GM18907 (cell line): Measurements from ENCODE around the gene MICAL1.
A peak's percentile ranks its signal among the peaks of the same experiment; 100 is the strongest.

Experiments used
- ATAC-seq: cut with Tn5 transposase; IDR thresholded peaks from one replicate; pipeline ENCODE4 v1.9.1; 2021; ENCODE audit warnings: mild to moderate bottlenecking, moderate library complexity; ENCODE audit not compliant: unreplicated experiment

MICAL1 gene, protein sequence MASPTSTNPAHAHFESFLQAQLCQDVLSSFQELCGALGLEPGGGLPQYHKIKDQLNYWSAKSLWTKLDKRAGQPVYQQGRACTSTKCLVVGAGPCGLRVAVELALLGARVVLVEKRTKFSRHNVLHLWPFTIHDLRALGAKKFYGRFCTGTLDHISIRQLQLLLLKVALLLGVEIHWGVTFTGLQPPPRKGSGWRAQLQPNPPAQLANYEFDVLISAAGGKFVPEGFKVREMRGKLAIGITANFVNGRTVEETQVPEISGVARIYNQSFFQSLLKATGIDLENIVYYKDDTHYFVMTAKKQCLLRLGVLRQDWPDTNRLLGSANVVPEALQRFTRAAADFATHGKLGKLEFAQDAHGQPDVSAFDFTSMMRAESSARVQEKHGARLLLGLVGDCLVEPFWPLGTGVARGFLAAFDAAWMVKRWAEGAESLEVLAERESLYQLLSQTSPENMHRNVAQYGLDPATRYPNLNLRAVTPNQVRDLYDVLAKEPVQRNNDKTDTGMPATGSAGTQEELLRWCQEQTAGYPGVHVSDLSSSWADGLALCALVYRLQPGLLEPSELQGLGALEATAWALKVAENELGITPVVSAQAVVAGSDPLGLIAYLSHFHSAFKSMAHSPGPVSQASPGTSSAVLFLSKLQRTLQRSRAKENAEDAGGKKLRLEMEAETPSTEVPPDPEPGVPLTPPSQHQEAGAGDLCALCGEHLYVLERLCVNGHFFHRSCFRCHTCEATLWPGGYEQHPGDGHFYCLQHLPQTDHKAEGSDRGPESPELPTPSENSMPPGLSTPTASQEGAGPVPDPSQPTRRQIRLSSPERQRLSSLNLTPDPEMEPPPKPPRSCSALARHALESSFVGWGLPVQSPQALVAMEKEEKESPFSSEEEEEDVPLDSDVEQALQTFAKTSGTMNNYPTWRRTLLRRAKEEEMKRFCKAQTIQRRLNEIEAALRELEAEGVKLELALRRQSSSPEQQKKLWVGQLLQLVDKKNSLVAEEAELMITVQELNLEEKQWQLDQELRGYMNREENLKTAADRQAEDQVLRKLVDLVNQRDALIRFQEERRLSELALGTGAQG

GRCh38 chr6:109455437-109456110 is at the start of gene MICAL1:
MICAL1 (minus strand) TSS chr6:109455772; CDS start chr6:109454196, 1,576 bp downstream.
- ATAC-seq = peak; percentile 64

DNA sequence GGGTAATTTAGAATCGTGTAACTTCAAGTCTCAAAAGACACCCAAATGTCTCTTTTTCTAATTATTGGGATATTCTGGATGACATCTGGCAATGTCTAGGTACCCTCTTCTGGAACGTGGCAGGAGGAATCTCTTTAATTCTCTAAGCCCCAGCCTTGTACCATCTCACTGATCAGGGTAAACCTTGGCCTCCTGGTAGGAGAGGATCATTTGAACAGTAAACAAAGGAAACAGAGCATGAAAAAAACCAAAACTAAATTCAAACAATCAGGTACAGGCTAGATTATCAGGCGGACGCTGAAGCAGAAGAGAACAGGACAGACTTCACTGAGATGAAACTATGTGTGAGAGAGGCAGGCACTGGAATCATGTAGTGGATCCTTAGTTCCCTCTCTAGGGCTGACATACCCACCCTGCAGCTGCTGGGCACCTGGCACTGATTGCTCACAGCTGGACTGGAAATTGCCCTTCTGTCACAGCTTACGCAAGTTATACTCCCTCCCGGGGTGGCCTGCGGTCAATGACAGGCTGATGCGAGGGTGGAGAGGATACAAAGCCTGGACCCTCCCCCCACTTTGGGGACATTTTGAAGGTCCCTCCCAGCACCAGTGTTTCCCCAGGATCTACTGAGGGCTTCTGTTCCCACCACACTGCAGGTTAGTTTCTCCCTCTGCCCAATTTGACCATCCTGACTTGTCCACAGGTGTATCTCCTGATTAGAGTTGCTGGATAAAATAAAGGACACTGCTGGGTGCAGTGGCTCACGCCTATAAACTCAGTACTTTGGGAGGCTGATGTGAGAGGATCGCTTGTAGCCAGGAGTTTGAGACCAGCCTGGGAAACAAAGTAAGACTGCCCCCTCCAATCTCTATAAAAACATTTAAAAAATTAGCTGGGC is 48.0 kb upstream of the MICAL1 start:
- ATAC-seq = no peak

GRCh38 chr6:109498936-109499335 is 43.4 kb upstream of the MICAL1 start:
- ATAC-seq = no peak

DNA sequence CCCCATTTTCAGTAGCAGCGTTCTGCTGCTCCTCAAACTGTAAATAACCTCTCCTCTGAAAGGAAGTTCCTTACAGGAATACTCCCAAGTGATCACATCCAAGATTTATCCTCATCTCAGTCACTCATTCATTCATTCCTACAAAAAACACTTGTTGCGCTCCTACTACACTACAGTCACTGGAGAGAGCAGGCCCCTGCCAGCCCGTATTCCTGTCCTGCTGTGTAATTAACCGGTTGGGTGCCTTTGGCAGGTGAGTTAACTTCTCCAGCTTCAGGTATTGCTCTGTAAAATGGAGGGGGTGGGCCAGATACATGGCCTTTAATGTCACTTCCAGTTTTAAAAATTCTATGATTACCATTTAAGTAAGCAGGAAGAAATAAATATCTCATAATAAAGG is 42.5 kb upstream of the MICAL1 start:
- ATAC-seq = no peak

GRCh38 chr6:109496036-109496772 is 40.6 kb upstream of the MICAL1 start:
- ATAC-seq = no peak

DNA sequence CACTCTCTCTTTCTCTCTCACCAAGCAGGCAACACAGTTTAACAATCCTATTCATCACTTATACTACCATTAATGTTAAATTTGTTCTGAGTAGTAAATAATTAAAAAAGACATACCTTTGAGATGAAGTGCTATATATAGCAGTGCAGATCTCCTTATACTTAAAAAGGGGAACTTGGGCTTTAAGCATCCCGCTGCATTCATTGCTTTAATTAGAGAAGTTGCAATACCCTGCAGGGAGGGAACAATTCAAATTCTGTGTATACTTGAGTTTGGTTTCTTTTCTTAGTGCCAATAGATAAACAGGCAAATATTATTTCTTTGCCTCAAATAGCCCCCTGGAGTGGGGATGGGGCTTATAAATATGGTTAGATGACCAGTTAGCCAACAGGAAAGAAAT is 38.3 kb upstream of the MICAL1 start:
- no peak for ATAC-seq

DNA sequence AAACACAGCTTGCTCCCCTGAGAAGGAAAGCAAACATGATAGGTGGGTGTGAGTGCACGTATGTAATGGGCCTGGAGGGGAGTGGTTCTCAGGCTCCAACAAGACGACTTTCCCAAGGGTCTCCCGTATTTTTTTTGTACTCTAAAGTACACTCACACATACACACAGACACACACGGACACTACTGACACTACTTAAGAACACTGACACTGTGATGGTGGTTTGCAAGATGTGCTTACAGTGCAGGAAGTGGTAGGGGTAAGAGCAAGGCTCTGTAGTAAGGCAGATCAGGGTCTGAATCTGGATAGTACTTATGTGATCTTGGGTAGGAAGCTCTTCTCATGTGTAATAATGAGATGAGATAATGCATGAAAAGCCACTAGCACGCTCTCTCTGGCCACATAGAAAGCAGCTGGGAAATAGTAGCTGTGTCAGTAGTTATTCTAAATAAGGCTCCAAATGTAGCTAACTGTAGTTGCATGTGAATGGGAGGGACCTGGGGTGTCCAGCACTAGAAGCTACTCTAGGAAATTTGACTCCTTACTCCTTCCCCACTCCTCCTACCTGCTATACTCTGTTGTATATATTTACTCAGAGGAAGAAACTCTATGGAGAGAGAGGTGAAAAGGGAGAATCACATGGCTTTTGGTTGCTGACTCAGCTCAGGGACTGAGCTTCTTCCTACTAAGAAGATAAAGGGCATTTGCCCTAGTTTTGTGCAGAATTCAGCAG is 35.8 kb upstream of the MICAL1 start:
- peak; percentile 68 for ATAC-seq

- ATAC-seq = no peak
Measured at GRCh38 chr6:109490713-109491112, 35.1 kb upstream of the MICAL1 start.

DNA sequence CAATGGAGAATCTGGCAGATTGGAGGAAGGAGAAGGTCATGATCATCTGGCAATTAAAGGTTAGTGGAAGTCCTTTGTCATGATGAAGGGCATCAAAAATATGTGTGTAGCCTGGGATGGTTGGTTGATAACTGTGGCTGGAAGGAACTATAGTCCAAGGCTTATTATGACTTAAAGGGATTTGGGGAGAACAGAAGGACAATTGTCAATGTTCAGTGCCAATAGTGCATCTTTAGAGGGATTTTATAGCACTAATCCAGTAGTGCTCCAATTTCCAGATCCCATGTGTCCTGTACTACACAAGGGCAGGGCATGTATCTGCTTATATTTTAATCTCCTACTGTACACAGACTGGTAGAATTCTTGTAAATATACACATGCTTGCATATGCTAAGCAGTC is 32.4 kb upstream of the MICAL1 start:
- no peak for ATAC-seq

DNA sequence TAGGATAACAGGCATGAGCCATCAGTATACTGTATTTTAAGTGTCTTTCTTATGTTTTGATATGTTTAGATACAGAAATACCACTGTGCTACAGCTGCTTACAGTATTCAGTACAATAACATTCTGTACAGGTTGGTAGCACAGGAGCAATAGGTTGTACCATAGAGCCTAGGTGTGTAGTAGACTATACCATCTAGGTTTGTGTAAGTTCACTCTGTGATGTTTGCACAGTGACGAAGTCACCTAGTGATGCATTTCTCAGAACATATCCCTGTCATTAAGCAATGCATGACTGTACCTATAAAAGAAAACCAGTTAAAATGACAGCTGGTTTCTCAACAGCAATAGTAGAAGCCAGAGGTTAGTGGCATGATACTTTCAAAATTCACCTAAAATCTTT is 30.5 kb upstream of the MICAL1 start:
- ATAC-seq = no peak

DNA sequence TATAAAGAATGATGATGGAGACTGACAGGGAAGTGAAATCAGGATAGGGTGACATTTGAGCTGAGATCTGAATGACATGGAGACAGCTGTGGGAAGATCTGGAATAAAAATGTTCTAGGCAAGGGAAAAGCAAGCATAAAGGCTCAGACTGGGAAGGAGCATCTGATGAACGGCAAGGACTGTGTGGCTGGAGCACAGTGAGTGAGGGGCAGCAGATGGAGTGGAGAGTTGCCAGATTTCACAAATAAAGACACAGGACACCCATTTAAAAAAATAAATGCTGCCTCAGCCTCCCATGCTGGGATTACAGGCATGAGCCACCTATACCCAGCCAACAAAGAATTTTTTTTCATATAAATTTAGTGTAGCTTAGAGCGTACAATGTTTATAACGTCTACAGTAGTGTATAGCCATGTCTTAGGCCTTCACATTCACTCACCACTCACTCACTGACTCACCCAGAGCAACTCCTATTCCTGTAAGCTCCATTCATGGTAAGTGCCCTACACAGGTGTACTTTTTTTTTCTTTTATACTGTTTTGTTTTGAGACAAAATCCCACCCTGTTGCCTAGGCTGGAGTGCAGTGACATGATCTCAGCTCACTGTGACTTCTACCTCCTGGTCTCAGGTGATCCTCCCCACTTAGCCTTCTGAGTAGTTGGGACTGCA is 29.8 kb upstream of the MICAL1 start:
- ATAC-seq = no peak

- ATAC-seq = no peak
Measured at GRCh38 chr6:109484122-109484521, 28.6 kb upstream of the MICAL1 start.

DNA sequence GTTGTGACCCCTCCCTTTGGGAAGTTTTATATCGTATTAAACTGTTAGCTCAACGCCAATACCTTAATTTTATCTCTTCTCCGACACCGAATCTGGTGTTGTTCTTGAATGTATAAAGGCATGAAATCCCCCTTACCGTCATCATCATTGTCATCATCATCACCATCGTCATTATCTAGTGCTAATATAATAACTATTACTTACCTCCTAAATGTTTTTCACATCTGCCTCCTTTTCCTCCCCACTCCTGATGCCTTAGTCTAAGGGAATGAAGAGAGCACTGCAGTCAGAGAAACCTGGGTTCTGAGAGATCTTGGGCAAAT is 28.1 kb upstream of the MICAL1 start:
- ATAC-seq = peak; percentile 12

- peak; percentile 85 for ATAC-seq
Measured at GRCh38 chr6:109482905-109483734, 27.5 kb upstream of the MICAL1 start, which contains the start of gene ZBTB24. ZBTB24 (minus strand) TSS chr6:109483219; CDS start chr6:109482026, 1,193 bp downstream.

GRCh38 chr6:109480993-109481480 is 25.5 kb upstream of the MICAL1 start:
- ATAC-seq = no peak

- ATAC-seq = no peak
Measured at GRCh38 chr6:109478841-109479624, 23.5 kb upstream of the MICAL1 start.
